ENCODE results near the gene NOP53.
"Not testable (repeated sequence)": the region's sequence is repeated elsewhere in the genome, so short reads cannot be mapped to it uniquely, and the experiment has no call there.

DNA sequence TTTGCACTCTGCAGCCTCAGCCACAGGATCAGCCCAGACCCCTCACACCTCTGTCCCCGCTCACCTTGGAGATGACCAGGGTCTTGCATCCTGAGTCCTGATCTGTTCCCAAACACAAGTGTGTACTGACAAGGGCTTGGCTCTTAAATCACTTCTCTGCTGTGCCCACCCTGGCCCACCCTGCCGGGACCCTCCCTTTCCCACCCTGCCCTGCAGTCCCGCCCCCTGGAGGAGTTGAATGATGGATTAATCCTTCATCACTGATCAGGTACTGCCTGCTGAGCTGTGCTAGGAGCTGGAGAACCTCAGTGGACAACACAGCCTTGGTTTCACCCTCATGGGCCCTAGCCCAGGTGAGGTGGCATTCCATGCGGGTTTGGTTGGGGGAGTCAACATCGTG is 59.1 kb downstream of the NOP53 start, which contains the start of gene TPRX1:
- TF ChIP-seq EZH2 (IDR thresholded peaks at IDR 0.05; ENCODE audit: borderline replicate concordance, low read depth, low read length, severe bottlenecking); CTCF (IDR thresholded peaks at IDR 0.05; ENCODE audit: extremely low read depth in 1 of 2, insufficient read depth in 1 of 2, low read depth in 1 of 2, low read length in 2 of 2); POLR2AphosphoS5 (IDR thresholded peaks at IDR 0.05; ENCODE audit: insufficient read depth, low read depth, low read length); GATA2 (IDR thresholded peaks at IDR 0.05; ENCODE audit: insufficient read depth, insufficient read length, low read depth, low read length); POLR2A (IDR thresholded peaks at IDR 0.05; ENCODE audit: low read depth, low read length); MAX (IDR thresholded peaks at IDR 0.05; ENCODE audit: insufficient read depth, insufficient read length); JUN (IDR thresholded peaks at IDR 0.05; ENCODE audit: borderline replicate concordance, insufficient read depth, insufficient read length, low read depth); FOS (IDR thresholded peaks at IDR 0.05; ENCODE audit: borderline replicate concordance, insufficient read depth, low read length); MYC (IDR thresholded peaks at IDR 0.05; ENCODE audit: low read depth, low read length): not testable (repeated sequence)

All from endothelial cell of umbilical vein (primary cell).